Peyer's patch (tissue), 4 donors: ENCODE data around the gene PDXK.

ENCODE experiments used
- POLR2A ChIP-seq, 2 donors: fragments of 450-650 bp; IDR thresholded peaks; one replicate each; pipeline ENCODE4 v1.5.1; 2017; ENCODE audit warnings: antibody characterized with exemption in 2 of 2, mild to moderate bottlenecking in 2 of 2, moderate library complexity in 2 of 2
- TF ChIP-seq, protein P1 (sequence below), 6 experiments: fragments of 450-650 bp in 4 of 6; fragments of 200-600 bp in 2 of 6; sonication (generic) in 1 of 6; IDR thresholded peaks; one replicate each; pipeline ENCODE4 v1.5.1; 2017 to 2019; ENCODE audit warnings: antibody characterized with exemption in 6 of 6, mild to moderate bottlenecking in 3 of 6, moderate library complexity in 1 of 6

DNA sequence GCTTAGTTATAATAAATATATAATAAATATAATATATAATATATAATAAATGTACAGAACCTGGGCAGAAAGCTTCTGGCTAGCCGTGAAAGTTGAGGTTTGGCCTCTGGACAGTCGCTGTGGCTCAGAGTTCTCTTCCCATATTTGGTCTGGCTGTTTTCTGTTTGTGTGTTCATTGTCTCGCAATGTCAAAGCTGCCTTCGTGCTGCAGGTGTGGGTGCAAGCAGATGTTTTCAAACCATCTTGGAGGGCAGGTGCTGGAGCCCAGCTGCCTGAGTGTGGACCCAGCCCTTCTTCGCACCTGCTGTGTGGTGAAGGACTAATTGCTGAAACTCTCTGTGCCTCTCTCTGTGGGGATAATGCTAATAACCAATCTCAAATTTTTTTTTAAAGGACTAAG lies 60.7 kb downstream of the PDXK start:
- no peak for TF ChIP-seq POLR2A (IDR thresholded peaks at IDR 0.05)
- TF ChIP-seq, protein P1, sequence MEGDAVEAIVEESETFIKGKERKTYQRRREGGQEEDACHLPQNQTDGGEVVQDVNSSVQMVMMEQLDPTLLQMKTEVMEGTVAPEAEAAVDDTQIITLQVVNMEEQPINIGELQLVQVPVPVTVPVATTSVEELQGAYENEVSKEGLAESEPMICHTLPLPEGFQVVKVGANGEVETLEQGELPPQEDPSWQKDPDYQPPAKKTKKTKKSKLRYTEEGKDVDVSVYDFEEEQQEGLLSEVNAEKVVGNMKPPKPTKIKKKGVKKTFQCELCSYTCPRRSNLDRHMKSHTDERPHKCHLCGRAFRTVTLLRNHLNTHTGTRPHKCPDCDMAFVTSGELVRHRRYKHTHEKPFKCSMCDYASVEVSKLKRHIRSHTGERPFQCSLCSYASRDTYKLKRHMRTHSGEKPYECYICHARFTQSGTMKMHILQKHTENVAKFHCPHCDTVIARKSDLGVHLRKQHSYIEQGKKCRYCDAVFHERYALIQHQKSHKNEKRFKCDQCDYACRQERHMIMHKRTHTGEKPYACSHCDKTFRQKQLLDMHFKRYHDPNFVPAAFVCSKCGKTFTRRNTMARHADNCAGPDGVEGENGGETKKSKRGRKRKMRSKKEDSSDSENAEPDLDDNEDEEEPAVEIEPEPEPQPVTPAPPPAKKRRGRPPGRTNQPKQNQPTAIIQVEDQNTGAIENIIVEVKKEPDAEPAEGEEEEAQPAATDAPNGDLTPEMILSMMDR (IDR thresholded peaks at IDR 0.05) = no peak
